Endodermal cell (in vitro differentiated cells): ENCODE measurements around the gene ANKRD35. TPM values are rescaled to one million over a fixed set of nuclear protein-coding genes. Genes with fewer than 3 reads are reported as not detected.
"Not testable (repeated sequence)": the region's sequence is repeated elsewhere in the genome, so short reads cannot be mapped to it uniquely, and the experiment has no call there.

Experiments used
- DNase-seq: peaks from one replicate; pipeline ENCODE4 v3.0.0-alpha.2; 2017
- H3K27ac ChIP-seq: 2 replicates; pipeline ENCODE4 v1.5.1; 2013; ENCODE audit warnings: mild to moderate bottlenecking, low read depth, low read length, moderate library complexity
- H3K27me3 ChIP-seq: 2 replicates; pipeline ENCODE4 v1.6.1; 2013; ENCODE audit warnings: mild to moderate bottlenecking, low read length, moderate library complexity; ENCODE audit not compliant: insufficient read depth, control insufficient read depth, poor library complexity, severe bottlenecking
- H3K36me3 ChIP-seq: 2 replicates; pipeline ENCODE4 v1.7.0; 2013; ENCODE audit warnings: mild to moderate bottlenecking, low read length, moderate library complexity; ENCODE audit not compliant: control insufficient read depth, insufficient read depth
- H3K4me1 ChIP-seq: one replicate; pipeline ENCODE4 v1.7.0; 2013; ENCODE audit warnings: low read length; ENCODE audit not compliant: control insufficient read depth, insufficient read depth
- H3K4me3 ChIP-seq: 2 replicates; pipeline ENCODE4 v1.5.1; 2013; ENCODE audit warnings: mild to moderate bottlenecking, low read length, moderate library complexity
- H3K9ac ChIP-seq: 2 replicates; pipeline ENCODE4 v1.6.1; 2013; ENCODE audit warnings: mild to moderate bottlenecking, low read length, moderate library complexity; ENCODE audit not compliant: poor library complexity, severe bottlenecking; ENCODE audit errors: extremely low read depth
- H3K9me3 ChIP-seq: 2 replicates; pipeline ENCODE4 v1.6.1; 2013; ENCODE audit warnings: mild to moderate bottlenecking, low read length, moderate library complexity; ENCODE audit not compliant: control insufficient read depth
- H3K27ac Mint-ChIP-seq: 2 replicates; pipeline ENCODE4 v1.8.0; 2020; ENCODE audit warnings: mixed read lengths
- H3K27me3 Mint-ChIP-seq: 2 replicates; pipeline ENCODE4 v1.8.0; 2021; ENCODE audit warnings: mild to moderate bottlenecking, mixed read lengths; ENCODE audit not compliant: insufficient read depth
- H3K36me3 Mint-ChIP-seq: 2 replicates; pipeline ENCODE4 v1.8.0; 2020; ENCODE audit warnings: low read depth, mixed read lengths
- H3K4me1 Mint-ChIP-seq: 2 replicates; pipeline ENCODE4 v1.8.0; 2020; ENCODE audit warnings: mixed read lengths
- H3K4me3 Mint-ChIP-seq: 2 replicates; pipeline ENCODE4 v1.8.0; 2020; ENCODE audit warnings: mild to moderate bottlenecking, moderate library complexity, mixed read lengths
- H3K9me3 Mint-ChIP-seq: 2 replicates; pipeline ENCODE4 v1.8.0; 2020; ENCODE audit warnings: mild to moderate bottlenecking, mixed read lengths
- CTCF ChIP-seq: fragments of 200-600 bp; sonication (generic); conservative IDR thresholded peaks from 2 replicates; pipeline ENCODE4 v1.5.0; 2021; ENCODE audit warnings: antibody characterized with exemption, mild to moderate bottlenecking
- WGBS, 2 experiments: methylation state at CpG; one replicate each; pipeline versions ENCODE4 v1.1.5 to v1.1.7; 2013; ENCODE audit warnings: missing lambda C conversion rate in 2 of 2, mixed read lengths in 1 of 2; ENCODE audit not compliant: insufficient coverage in 1 of 2, insufficient read length in 1 of 2; 5-methylcytosine and 5-hydroxymethylcytosine counted together
- total RNA-seq, 2 donors: library from RNA; stranded (reverse); fragmentation: NEBNext Ultra II Directional in 1 of 2; extraction: Animal tissue kit (Norgen Biotek cat#: 25700) in 1 of 2; gene quantifications; 2 replicates in 1 of 2; 3 replicates in 1 of 2; pipeline ENCODE4 v1.2.1, GENCODE V29; 2021

Gene ANKRD35
- total RNA-seq, 2 donors from 2014 or later = 0.88 to 1.4 TPM

GRCh38 chr1:145843031-145843430 is 42.6 kb downstream of the ANKRD35 start:
- Mint-ChIP-seq H3K27me3 (no peaks in the 10 kb centered on the region), H3K4me3 (no peak overlapping the region), H3K9me3 (no peaks in the 10 kb centered on the region), H3K27ac (no peak overlapping the region), H3K36me3 (peaks cover 42% of the 10 kb centered on the region), H3K4me1 (no peaks in the 10 kb centered on the region)
- H3K4me3 ChIP-seq = no peak overlapping the region
- peaks cover 4% of the 10 kb centered on the region for H3K4me1 ChIP-seq
- DNase-seq = no peak
- H3K27me3 ChIP-seq = no peaks in the 10 kb centered on the region
- TF ChIP-seq CTCF = no peak
- WGBS, 2 experiments = 93 to 100% methylated on average over 1 to 3 of the region's 3 CpGs
- H3K9ac ChIP-seq = no peak overlapping the region
- peaks cover 57% of the 10 kb centered on the region for H3K36me3 ChIP-seq
- H3K9me3 ChIP-seq = no peaks in the 10 kb centered on the region
- no peak overlapping the region for H3K27ac ChIP-seq

- H3K9me3 Mint-ChIP-seq = no peaks in the 10 kb centered on the region
- peaks cover 79% of the 10 kb centered on the region for H3K36me3 Mint-ChIP-seq
- Histone ChIP-seq H3K4me3 (no peak overlapping the region), H3K36me3 (peaks cover 97% of the 10 kb centered on the region), H3K9ac (no peak overlapping the region), H3K27me3 (no peaks in the 10 kb centered on the region), H3K9me3 (no peaks in the 10 kb centered on the region), H3K27ac (no peak overlapping the region), H3K4me1 (no peaks in the 10 kb centered on the region)
- no peak overlapping the region for H3K4me3 Mint-ChIP-seq
- DNase-seq = no peak
- H3K27me3 Mint-ChIP-seq = no peaks in the 10 kb centered on the region
- H3K4me1 Mint-ChIP-seq = no peaks in the 10 kb centered on the region
- no peak for TF ChIP-seq CTCF
- WGBS, 2 experiments = 97 to 100% methylated on average over 1 of the region's 1 CpG
- no peak overlapping the region for H3K27ac Mint-ChIP-seq
These were observed 48.0 kb downstream of the ANKRD35 start for GRCh38 chr1:145837656-145838055.

- H3K9me3 Mint-ChIP-seq, H3K4me3 ChIP-seq, DNase-seq, H3K4me1 Mint-ChIP-seq, H3K27me3 Mint-ChIP-seq, H3K9me3 ChIP-seq, H3K27ac ChIP-seq, H3K27me3 ChIP-seq, H3K27ac Mint-ChIP-seq, H3K4me3 Mint-ChIP-seq, H3K4me1 ChIP-seq, H3K9ac ChIP-seq: not testable (repeated sequence)
- WGBS, 2 experiments = 93 to 97% methylated on average over 2 of the region's 2 CpGs
- peaks cover 93% of the 10 kb centered on the region for H3K36me3 ChIP-seq
- peaks cover 82% of the 10 kb centered on the region for H3K36me3 Mint-ChIP-seq
These were observed 54.9 kb downstream of the ANKRD35 start for GRCh38 chr1:145830810-145831209.

GRCh38 chr1:145828367-145829026 is 57.2 kb downstream of the ANKRD35 start:
- H3K4me1 Mint-ChIP-seq = peaks cover 6% of the 10 kb centered on the region
- H3K27ac ChIP-seq = no peak overlapping the region
- H3K9me3 ChIP-seq = no peaks in the 10 kb centered on the region
- no peak overlapping the region for H3K27ac Mint-ChIP-seq
- H3K36me3 Mint-ChIP-seq = peaks cover 70% of the 10 kb centered on the region
- no peak overlapping the region for H3K4me3 Mint-ChIP-seq
- peaks cover 73% of the 10 kb centered on the region for H3K36me3 ChIP-seq
- H3K4me3 ChIP-seq = no peak overlapping the region
- no peaks in the 10 kb centered on the region for H3K9me3 Mint-ChIP-seq
- H3K27me3 ChIP-seq = no peaks in the 10 kb centered on the region
- no peak for DNase-seq
- no peak for TF ChIP-seq CTCF
- no peaks in the 10 kb centered on the region for H3K27me3 Mint-ChIP-seq
- no peaks in the 10 kb centered on the region for H3K4me1 ChIP-seq
- H3K9ac ChIP-seq = no peak overlapping the region
